Measurements from ENCODE around the gene NPAS2. TPM values are rescaled to one million over a fixed set of nuclear protein-coding genes. Genes with fewer than 3 reads are reported as not detected.

NPAS2 gene
- polyA plus RNA-seq, 1 donor from 2014 or later, result 1.7 TPM

- no peaks in the 10 kb centered on the region for H3K36me3 Mint-ChIP-seq
- H3K9me3 Mint-ChIP-seq, result no peaks in the 10 kb centered on the region
Measured at GRCh38 chr2:101012706-101013181, 192.8 kb downstream of the NPAS2 start.

GRCh38 chr2:101014264-101014857, 194.4 kb downstream of the NPAS2 start:
- Mint-ChIP-seq H3K9me3 (no peaks in the 10 kb centered on the region), H3K27me3 (no peaks in the 10 kb centered on the region), H3K4me3 (no peak overlapping the region), H3K4me1 (peaks cover 4 to 21% (median 12%) of the 10 kb centered on the region in 3 donors), H3K36me3 (no peaks in the 10 kb centered on the region), H3K27ac (no peak overlapping the region)

More at GRCh38 chr2:101012706-101013181, 192.8 kb downstream of the NPAS2 start:
- Mint-ChIP-seq H3K4me1 (peaks cover 2 to 21% (median 14%) of the 10 kb centered on the region in 3 donors), H3K4me3 (peak overlapping the region in 1 of 4 donors; percentile 82), H3K27me3 (no peaks in the 10 kb centered on the region), H3K27ac (peak overlapping the region in 1 of 3 donors; percentile 65)

- peaks cover 3% of the 10 kb centered on the region for H3K36me3 Mint-ChIP-seq
- peaks cover 4 to 6% (median 4%) of the 10 kb centered on the region in 3 donors for H3K4me1 Mint-ChIP-seq
- H3K4me3 Mint-ChIP-seq, result no peak overlapping the region
- H3K9me3 Mint-ChIP-seq, result no peaks in the 10 kb centered on the region
- no peaks in the 10 kb centered on the region for H3K27me3 Mint-ChIP-seq
- no peak overlapping the region for H3K27ac Mint-ChIP-seq
Measured at GRCh38 chr2:101017371-101017770, 197.4 kb downstream of the NPAS2 start.

- H3K9me3 Mint-ChIP-seq, result no peaks in the 10 kb centered on the region
- H3K27ac Mint-ChIP-seq, result no peak overlapping the region
- no peak overlapping the region for H3K4me3 Mint-ChIP-seq
- H3K4me1 Mint-ChIP-seq, result peaks cover 0 to 4% (median 3%) of the 10 kb centered on the region in 3 donors
- H3K36me3 Mint-ChIP-seq, result peaks cover 3% of the 10 kb centered on the region
- no peaks in the 10 kb centered on the region for H3K27me3 Mint-ChIP-seq
Measured at GRCh38 chr2:101018934-101019333, 199.0 kb downstream of the NPAS2 start.

GRCh38 chr2:101022221-101022620, 202.3 kb downstream of the NPAS2 start:
- Mint-ChIP-seq H3K4me1 (peaks cover 0 to 4% (median 3%) of the 10 kb centered on the region in 3 donors), H3K27me3 (no peaks in the 10 kb centered on the region), H3K9me3 (no peaks in the 10 kb centered on the region), H3K4me3 (no peak overlapping the region), H3K27ac (no peak overlapping the region), H3K36me3 (peaks cover 3% of the 10 kb centered on the region)

- no peak overlapping the region for H3K27ac Mint-ChIP-seq
Measured at GRCh38 chr2:101023327-101024107, 203.6 kb downstream of the NPAS2 start.

GRCh38 chr2:101025561-101025960, 205.6 kb downstream of the NPAS2 start:
- Mint-ChIP-seq H3K36me3 (peaks cover 2% of the 10 kb centered on the region), H3K4me3 (no peak overlapping the region), H3K4me1 (peaks cover 0 to 3% (median 0%) of the 10 kb centered on the region in 3 donors), H3K9me3 (no peaks in the 10 kb centered on the region), H3K27ac (no peak overlapping the region), H3K27me3 (no peaks in the 10 kb centered on the region)

More at GRCh38 chr2:101023327-101024107, 203.6 kb downstream of the NPAS2 start:
- Mint-ChIP-seq H3K4me1 (peaks cover 0 to 4% (median 3%) of the 10 kb centered on the region in 3 donors), H3K36me3 (peaks cover 3% of the 10 kb centered on the region), H3K9me3 (no peaks in the 10 kb centered on the region), H3K27me3 (no peaks in the 10 kb centered on the region), H3K4me3 (no peak overlapping the region)

- Mint-ChIP-seq H3K27ac (no peak overlapping the region), H3K27me3 (no peaks in the 10 kb centered on the region), H3K4me1 (peaks cover 0 to 3% (median 0%) of the 10 kb centered on the region in 3 donors), H3K9me3 (no peaks in the 10 kb centered on the region), H3K36me3 (no peaks in the 10 kb centered on the region), H3K4me3 (no peak overlapping the region)
Measured at GRCh38 chr2:101026253-101026701, 206.3 kb downstream of the NPAS2 start.

- no peaks in the 10 kb centered on the region for H3K36me3 Mint-ChIP-seq
- H3K4me3 Mint-ChIP-seq, result no peak overlapping the region
- no peaks in the 10 kb centered on the region for H3K27me3 Mint-ChIP-seq
- no peak overlapping the region for H3K27ac Mint-ChIP-seq
- H3K9me3 Mint-ChIP-seq, result no peaks in the 10 kb centered on the region
- peaks cover 0 to 3% (median 0%) of the 10 kb centered on the region in 3 donors for H3K4me1 Mint-ChIP-seq
Measured at GRCh38 chr2:101026923-101027469, 207.1 kb downstream of the NPAS2 start.

GRCh38 chr2:101027852-101028251, 207.9 kb downstream of the NPAS2 start:
- Mint-ChIP-seq H3K9me3 (no peaks in the 10 kb centered on the region), H3K27ac (no peak overlapping the region)

GRCh38 chr2:101030866-101031554, 211.1 kb downstream of the NPAS2 start:
- Mint-ChIP-seq H3K4me3 (no peak overlapping the region), H3K9me3 (no peaks in the 10 kb centered on the region), H3K36me3 (no peaks in the 10 kb centered on the region), H3K4me1 (no peaks in the 10 kb centered on the region), H3K27me3 (no peaks in the 10 kb centered on the region), H3K27ac (no peak overlapping the region)

More at GRCh38 chr2:101027852-101028251, 207.9 kb downstream of the NPAS2 start:
- H3K4me1 Mint-ChIP-seq, result peaks cover 0 to 3% (median 0%) of the 10 kb centered on the region in 3 donors
- no peak overlapping the region for H3K4me3 Mint-ChIP-seq
- H3K27me3 Mint-ChIP-seq, result no peaks in the 10 kb centered on the region
- no peaks in the 10 kb centered on the region for H3K36me3 Mint-ChIP-seq

- Mint-ChIP-seq H3K4me1 (no peaks in the 10 kb centered on the region), H3K9me3 (no peaks in the 10 kb centered on the region), H3K27me3 (no peaks in the 10 kb centered on the region), H3K36me3 (no peaks in the 10 kb centered on the region), H3K4me3 (no peak overlapping the region), H3K27ac (no peak overlapping the region)
Measured at GRCh38 chr2:101032084-101032776, 212.3 kb downstream of the NPAS2 start.

- Mint-ChIP-seq H3K4me3 (no peak overlapping the region), H3K36me3 (no peaks in the 10 kb centered on the region), H3K27ac (no peak overlapping the region), H3K4me1 (peaks cover 4 to 6% (median 5%) of the 10 kb centered on the region in 3 donors), H3K27me3 (peaks cover 1% of the 10 kb centered on the region), H3K9me3 (no peaks in the 10 kb centered on the region)
Measured at GRCh38 chr2:101036562-101036961, 216.6 kb downstream of the NPAS2 start.

- peaks cover 1% of the 10 kb centered on the region for H3K27me3 Mint-ChIP-seq
Measured at GRCh38 chr2:101037161-101037755, 217.3 kb downstream of the NPAS2 start.

More at GRCh38 chr2:101037161-101037755, 217.3 kb downstream of the NPAS2 start:
- Mint-ChIP-seq H3K9me3 (no peaks in the 10 kb centered on the region), H3K27ac (no peak overlapping the region), H3K4me3 (no peak overlapping the region), H3K4me1 (peaks cover 4 to 6% (median 5%) of the 10 kb centered on the region in 3 donors), H3K36me3 (no peaks in the 10 kb centered on the region)
